ENCODE measurements around the gene PUSL1. TPM values are rescaled to one million over a fixed set of nuclear protein-coding genes. Genes with fewer than 3 reads are reported as not detected.
A peak's percentile ranks its signal among the peaks of the same experiment; 100 is the strongest.

Gene PUSL1
- total RNA-seq, 1 donor from 2014 or later = 14.2 TPM

DNA sequence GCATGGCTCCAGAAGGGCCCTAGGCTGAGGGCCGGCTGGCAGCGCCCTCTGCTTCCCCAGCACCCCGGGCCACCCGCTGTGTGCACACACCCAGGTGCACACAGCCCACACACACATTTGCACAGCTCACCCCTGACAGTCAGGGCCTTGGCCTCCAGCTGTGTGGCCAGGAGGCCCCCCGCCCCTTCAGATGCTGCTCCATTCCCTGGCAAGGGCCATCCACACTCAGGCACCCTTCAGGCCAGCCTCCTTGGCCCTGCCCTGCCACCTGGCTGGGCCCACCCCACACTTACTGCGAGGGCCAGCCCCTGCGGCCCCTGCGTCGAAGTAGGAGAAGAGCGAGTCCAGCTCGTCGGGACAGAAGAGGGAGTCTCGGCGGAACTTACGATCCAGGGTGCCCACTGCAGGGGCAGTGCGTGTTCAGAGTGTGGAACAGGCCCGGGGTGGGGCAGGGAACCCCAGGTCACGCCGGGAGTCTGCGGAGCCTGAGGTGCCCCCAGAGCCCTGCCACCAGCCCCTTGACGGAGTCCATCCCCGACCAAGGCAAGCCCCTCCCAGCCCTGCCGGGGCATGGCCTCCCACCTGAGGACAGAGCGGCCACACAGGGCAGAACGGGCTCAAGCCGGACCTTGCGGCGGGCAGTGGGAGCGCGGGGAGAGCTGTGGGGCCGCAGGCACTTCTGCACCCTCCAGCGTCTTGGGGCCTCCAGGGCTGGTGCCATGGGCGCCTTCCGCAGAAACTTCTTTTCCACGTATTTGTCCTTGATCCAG lies 13.1 kb upstream of the PUSL1 start:
- no peak for DNase-seq (ENCODE audit: low read depth)

DNA sequence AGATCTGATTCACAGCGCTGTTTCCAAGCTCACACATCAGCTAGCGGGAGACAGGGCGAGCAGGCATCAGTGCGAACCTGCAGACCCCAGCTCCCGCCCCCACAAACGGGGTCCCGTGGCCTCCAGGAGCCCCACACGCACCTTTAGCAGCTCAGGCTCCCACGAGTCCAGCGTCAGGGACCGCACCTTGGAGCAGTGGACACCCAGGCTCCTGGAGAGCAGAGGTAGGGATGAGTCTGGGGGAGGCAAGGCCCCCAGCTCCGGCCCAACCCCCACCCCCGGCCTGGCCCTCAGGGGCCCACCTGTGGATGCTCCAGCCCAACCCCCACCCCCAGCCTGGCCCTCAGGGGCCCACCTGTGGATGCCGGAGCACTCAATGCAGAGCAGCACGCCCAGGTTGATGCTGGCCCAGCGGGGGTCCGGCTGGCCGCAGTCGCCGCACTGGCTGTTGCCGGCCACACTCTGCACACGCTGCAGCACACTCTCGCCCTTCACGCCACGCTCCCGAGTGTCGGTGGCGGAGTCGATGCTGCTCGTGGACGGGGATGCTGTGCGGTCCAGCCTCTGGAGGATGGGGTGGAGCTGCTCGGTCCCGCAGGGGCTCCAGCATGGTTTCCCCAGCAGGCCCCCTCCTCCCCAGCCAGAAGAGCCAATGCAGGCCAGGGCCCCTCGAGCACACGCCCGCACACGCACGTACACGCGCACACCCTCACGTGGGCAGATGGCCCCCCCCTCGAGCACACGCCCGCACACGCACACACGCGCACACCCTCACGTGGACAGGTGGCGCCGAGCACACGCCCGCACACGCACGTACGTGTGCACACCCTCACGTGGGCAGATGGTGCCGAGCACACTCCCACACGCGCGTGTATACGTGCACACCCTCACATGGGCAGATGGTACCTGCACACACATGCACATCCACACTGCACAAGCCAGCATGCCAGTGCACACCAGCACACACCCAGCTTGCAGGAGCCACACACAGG lies 12.0 kb upstream of the PUSL1 start:
- DNase-seq (ENCODE audit: low read depth) = no peak

DNA sequence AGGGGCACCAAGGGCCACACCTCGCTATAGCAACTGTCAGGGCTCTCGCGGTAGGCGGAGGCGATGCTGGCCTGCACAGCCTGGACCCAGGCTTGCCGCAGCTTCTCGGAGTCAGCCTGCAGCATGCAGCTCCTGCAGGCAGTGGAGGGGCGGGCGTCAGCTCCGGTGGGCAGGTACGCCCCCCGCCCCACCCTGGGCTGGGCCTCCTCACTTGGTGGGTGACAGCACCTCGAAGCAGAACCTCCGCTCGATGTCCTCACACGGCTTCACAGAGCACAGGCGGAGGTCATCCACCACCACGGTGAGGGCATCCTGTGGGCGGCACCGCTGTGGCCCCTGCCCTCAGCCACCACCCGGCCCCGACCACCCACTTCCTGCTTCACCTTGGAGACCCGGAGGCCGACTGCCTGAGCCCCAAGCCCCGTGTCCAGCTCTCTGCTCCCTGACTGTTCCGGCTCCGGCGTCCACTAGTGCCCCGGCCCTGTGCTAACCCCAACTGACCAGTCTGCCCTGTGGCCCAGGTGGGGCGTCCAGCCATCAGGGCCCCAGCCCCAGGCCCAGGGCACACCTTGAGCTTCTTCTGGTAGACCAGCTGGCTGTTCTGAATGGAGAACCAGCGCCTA lies 10.5 kb upstream of the PUSL1 start:
- DNase-seq (ENCODE audit: low read depth) = no peak

DNA sequence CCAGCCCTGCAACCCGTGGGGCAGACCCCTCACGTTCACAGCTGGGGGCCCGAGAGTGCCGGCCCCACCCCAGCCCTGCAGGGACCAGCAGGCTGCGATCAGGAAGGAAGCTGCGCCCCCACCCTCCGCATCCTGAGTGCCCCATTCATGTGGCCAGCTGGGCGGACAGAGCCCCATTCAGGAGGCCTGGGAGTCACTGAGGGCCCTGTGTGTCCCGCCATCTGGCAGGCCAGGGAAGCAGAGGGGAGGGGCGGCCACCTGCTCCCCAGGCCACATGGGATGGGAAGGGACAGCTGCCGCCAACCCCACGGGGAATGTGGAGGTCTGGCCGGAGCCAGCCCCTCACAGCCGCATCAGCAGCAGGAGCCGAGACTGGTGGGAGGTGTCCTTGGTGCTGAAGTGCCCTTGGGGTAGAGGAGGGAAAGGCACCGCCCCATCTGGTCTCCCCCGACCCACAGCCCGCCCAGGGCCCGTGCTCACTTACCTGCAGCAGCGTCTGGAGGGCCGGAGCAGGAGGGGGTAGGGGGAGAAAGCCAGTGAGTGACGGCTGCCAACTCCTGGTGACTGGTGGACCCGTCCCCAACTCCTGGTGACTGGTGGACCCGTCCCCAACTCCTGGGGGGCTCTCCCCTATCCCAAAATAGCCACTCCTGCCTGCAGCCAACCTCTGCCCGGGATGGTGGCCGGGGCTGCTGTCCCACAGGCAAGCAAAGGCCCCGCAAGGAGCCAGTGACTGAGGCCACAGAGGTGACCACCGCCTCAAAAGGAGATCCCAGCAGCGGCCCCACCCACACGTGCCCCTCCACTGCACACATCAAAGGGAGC lies 9.3 kb upstream of the PUSL1 start:
- no peak for DNase-seq (ENCODE audit: low read depth)

DNA sequence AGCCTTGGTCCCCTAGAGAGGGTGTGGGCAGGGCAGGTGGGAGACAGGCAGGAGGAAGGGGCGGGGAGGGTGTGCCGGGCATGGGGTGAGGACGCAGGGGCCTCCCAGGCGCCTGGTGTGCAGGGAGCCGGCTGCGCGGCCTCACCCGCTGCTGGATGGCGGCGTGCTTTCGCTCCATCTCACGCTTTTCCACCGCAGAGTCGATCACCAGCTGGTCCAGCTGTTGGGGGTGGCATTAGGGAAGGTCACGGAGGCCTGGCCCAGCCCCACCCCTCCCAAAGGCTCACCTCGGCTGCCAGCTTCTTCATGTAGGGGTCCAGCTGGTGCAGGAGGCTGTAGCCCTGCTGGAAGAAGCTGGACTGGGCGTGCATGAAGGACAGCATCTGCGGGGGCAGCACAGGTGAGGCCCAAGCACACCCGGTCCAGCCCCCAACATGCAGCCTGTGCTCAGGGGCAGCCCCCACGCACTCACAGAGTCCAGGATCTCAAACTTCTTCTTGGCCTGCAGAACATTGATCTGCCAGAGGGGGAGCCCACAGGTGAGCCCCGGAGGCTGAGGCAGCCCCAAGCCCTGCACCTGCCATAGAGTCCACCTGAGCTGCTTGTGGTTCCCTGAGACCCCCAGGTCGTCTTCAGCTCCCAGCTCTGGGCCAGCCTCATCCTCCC lies 8.6 kb upstream of the PUSL1 start:
- DNase-seq (ENCODE audit: low read depth) = no peak

DNA sequence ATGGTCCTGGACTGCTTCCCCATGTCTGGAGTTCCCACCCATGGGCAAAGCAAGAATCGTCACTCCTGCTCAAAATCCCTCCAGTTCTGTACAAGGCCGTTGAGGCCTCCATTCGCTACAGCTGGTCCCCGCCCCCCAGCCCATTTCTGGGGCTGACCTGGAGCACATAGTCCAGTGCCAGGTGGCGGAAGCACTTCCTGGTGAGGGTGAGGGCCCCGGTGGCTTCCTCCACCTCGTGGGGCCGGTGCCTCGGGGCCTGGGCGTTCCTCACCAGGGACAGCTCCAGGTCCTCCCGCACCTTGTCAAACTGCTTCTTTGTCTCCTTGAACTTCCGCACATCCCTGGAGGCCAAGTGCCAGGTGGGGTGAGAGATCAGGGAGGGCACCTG lies 8.1 kb upstream of the PUSL1 start:
- DNase-seq (ENCODE audit: low read depth) = no peak

DNA sequence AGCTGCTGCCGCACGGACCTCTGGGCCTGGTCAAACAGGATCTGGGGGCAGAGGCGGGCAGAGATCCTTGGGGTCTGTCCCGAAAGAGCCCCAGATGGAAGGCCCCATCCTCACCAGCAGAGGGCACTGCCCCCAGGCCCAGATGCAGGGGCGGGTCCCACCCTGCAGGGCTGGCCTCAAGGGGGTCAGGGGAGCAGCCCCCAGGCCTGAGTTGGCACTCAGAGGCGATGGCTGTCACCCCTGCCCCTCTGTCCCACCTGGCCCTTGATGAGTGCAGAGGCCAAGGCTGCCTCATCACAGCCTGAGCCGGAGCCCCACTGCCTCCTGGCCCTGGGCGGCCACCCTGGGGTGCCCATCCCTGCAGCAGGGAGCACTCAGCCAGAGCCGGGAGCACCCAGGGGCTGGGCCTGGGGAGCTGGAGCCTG lies 6.4 kb upstream of the PUSL1 start:
- no peak for DNase-seq (ENCODE audit: low read depth)

DNA sequence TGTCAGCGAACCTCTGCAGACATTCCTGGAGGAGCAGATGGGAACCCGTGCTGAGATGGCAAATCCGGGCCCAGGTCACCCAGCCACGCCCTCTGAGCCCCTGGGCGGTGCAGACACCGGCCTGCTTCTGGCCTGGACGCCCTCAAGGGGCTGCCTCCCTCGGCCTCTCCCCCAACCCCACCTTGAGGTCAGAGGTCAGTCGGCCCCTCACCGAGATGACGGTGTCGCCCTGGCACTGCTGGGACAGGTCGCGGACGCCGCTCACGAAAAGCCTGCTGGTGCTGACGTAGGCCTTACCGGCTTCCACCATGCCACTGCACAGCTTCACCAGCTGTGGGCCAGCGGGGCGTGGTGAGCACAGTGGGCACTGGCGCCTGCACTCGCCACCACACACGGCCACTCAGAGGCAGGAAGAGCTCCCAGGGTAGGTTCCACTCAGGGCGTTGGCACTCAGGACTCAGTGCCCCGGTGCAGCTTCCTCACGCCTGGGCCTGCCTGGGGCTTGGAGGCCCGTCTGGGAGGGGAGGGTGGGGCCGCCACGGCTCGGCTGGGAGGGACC lies 5.4 kb upstream of the PUSL1 start:
- no peak for DNase-seq (ENCODE audit: low read depth)

DNA sequence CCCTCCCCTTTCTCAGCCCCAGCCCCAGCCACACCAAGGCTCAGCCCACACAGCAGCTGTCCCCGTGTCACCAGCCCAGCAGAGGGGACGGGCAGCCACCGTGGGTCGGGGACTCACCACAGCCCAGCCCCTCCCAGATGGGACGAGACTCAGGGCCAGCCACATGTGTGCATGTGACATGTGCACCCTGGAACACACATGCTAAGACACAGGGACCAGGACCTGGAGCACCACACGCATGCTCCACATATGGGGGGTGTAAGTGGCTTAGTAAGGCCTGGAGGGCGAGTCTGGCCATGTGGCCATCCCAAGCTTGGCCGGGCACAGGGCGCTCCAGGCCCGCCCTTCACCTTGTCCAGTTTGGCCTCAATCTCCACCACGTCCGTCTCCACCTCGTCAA lies 4.7 kb upstream of the PUSL1 start:
- DNase-seq (ENCODE audit: low read depth) = no peak

DNA sequence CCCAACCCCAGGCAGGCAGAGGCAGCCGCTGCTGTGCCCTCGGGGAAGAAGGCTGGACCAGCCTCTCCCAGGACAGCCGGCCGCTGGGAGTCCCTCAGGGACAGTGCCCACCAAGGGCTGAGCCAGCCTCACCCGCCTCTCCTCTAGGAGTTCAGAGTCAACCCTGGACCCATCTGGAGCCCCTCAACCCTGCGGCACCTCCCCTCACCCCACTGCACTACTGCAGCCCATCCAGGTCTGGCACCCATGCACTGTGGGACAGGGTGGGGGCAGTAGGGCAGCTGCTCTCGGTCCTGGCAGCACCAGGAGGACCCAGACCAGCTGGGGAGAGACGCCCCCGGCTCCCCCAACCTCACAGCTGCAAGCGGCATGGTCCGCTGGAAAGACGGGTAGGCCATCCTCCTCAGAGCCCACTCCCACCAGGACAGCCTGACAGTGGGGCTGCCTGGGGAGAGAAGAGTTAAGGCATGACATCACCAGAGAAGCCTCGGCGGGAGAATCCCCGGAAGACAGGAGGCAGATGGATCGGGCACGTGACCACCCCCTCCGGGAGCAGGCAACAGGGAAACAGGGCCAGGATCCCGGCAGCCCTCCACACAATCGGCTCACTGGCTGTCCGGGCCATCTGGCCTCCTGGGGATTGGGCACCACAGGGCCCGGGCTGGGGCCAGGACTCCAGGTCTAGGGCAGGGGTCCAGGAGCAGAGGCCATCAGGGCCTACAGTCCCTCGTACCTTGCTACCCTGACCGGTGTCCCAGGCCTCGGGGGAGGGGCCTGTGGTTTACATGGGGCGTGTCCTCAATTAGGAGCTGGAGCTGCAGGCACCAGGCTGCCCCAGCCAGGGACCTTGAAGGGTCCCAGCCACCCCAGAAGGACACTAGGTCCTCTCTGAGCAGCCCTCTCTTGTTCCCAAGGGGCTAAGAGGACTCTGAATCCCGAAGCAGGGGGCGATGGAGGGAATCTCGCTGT lies 3.8 kb upstream of the PUSL1 start:
- DNase-seq (ENCODE audit: low read depth) = peak; percentile 38

DNA sequence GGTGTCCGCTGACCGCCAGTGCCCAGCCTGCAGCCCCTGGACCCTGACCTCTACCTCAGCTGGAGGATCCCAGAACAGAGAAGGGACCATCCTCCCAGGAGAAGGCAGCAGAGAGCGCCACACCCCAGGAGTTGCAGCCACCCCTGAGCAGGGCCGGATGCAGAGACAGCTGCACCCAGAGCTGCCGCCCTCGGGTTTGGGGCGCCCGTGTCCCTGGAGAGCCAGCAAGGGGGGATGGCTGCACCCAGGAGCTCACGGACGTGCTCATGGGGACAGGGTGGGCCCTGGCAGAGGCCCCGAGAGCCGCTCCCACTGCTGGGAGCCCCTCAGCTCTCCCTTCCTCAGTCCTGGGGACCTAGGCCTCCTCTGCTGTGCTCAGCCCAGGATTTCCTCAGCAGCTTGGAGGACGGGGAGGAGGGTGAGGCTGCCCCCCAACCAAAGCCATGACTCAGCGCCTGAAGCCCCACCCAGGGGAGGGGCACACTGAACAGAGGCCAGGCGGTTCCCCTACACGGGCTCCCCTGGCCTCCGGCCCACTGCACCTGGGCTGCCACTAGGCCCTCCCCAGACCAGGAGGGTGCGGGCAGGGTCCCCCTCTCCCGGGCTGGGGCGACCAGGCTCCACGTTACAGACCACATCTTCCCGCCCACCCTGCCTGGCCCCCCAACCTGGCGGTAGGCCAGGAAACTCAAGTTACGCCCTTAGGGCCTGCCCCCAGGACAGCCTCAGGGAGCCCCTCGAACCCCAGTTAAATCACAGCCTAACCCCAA lies 2.9 kb upstream of the PUSL1 start:
- peak; percentile 33 for DNase-seq (ENCODE audit: low read depth)

DNA sequence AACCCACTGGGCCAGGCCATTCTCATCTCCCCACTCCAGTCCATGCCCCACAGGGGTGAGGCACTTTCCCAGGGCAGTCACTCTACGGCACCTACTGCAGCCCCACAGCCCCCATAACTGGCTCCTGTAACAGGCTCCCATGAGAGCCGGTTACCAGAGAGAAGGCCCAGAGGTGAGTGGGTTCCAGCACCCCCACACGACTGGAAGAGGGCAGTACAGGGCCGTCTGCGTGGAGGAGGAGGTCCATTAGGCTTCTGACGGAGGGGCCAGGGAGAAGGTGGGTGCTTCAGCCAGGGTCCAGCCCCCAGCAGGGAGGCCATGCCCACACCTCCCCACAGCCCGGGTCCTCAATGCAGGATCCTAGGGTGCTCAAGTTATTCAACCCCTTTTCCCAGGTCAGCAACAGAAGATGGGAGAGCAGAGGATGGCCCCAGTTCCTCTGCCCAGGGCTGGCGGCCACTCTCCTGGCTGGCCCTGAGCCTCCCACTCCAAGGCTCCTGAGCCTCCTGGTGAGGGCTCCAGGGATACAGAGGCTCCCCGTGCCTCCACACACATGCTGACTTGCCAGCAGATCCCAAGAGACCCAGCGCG lies 2.2 kb upstream of the PUSL1 start:
- DNase-seq (ENCODE audit: low read depth) = no peak

DNA sequence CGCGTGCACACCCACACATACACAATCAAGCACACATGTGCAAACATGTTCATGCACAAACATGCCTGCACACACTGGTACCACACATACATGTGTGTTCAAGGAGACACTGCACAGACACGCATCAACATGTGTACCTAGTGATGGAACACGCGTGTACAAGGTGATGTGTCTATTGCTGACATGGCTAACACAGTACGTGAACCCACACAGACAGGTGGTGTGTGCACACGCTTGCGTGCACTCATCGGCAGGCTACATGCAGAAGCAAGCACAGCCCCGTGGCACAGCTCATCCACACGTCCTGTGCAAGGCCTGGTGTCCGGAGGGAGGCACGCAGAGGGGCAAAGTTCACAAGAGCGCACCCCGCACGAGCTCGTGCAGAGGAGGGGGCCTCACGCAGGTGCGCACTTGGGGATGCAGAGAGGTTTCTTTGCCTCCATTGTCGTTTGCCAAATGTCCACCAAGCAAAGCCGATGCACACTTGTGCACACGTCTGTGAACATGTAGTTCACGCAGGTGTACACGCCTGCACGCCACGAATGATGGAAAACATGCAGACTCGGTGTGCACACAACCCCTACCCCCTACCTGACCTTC lies 1.6 kb upstream of the PUSL1 start:
- DNase-seq (ENCODE audit: low read depth) = no peak

DNA sequence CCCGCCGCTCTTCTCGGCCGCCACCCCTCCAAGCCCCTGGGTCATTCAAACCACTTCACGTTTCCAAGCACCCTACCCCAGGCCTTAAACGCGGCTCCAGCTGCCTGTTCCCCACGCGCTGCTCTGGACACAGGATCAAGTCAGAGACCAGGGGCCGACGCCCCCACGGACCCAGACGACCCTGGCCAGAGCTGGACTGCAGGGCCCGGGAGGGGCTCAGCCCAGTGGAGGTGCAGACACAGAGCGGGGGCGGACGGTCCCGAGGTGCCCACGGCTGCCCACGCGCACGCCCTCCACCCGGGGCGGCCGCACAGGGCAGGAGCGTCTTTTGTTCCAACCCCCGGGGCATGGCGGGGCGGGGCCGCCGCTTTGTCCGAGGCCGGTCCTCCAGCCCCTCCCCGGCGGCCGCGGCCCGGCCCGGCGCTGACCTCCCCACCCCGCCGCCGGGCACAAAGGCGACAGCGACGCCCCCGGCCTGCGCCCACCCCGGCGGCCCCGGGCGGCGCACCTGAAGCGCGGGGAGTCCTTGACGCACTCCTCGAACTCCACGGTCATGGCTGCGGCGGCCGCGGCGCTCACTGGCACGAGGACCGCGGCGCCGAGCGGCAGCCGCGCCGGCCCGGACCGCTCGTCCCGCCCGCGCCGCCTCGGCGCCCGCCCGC lies 1.0 kb upstream of the PUSL1 start:
- no peak for DNase-seq (ENCODE audit: low read depth)

DNA sequence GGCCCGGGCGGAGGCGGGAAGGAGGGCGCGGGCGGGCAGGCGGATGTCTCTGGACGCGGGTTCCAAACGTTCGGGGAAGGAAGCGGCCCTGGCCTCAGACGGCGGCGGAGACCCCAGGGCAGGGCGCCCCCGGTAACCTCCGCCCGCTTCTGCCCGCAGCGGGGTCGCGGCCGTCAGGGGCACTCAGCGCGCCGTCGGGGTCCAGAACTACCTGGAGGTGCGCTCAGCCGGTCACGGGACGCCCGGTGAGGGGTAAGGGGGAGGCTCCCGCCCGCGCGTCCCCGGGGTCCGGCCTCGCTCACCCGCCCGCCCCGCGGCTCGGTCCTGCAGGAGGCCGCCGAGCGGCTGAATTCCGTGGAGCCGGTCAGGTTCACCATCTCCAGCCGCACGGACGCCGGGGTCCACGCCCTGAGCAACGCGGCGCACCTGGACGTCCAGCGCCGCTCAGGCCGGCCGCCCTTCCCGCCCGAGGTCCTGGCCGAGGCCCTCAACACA lies 406 bp downstream of the PUSL1 start:
- DNase-seq (ENCODE audit: low read depth) = no peak

DNA sequence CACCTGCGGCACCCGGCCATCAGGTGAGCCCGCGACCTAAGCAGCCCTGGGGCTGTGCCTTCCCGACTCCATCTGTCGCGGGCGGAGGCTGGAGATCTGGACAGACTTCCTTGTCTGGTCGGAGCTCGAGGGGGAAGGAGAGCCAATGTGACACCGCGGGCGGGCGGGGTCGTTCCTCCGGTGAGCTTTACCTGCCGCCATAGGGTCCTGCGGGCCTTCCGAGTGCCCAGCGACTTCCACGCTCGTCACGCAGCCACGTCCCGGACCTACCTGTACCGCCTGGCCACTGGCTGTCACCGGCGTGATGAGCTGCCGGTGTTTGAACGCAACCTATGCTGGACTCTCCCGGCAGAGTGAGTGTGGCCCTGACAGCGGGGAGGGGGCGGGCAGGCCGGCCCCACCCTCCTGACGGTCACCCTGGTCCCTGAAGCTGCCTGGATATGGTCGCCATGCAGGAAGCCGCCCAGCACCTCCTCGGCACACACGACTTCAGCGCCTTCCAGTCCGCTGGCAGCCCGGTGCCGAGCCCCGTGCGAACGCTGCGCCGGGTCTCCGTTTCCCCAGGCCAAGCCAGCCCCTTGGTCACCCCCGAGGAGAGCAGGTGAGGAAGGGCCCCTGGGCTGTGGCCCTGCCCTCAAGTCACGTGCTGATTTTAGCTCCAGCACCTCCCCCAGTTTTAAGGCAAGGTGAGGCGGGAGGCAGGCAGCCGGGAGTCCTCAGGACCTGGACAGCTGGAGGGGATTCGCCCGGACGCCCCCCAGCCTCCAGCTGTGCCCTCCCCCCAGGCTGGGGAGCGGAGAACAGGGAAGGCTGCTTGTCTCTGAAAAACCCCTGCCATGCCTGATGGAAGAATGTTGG lies 1.1 kb downstream of the PUSL1 start:
- no peak for DNase-seq (ENCODE audit: low read depth)

Measured in renal cortical epithelial cell (primary cell).